Fibroblast of lung (primary cell): ENCODE data around the gene MIGA2.

Experiments
- CTCF ChIP-seq, 2 donors: IDR thresholded peaks in 1 of 2; conservative IDR thresholded peaks in 1 of 2; 1 replicate in 1 of 2; 2 replicates in 1 of 2; pipeline ENCODE4 v1.5.1; 2011 to 2012; ENCODE audit warnings: low read length in 2 of 2, control low read depth in 1 of 2, inconsistent platforms in 1 of 2, low read depth in 1 of 2, mild to moderate bottlenecking in 1 of 2
- EZH2 ChIP-seq: IDR thresholded peaks from 2 replicates; pipeline ENCODE4 v1.5.1; 2012; ENCODE audit warnings: low read length, control low read depth, mild to moderate bottlenecking; ENCODE audit errors: missing control alignments

- no peak for TF ChIP-seq EZH2
- TF ChIP-seq CTCF (conservative IDR thresholded peaks at IDR 0.05 in 1 of 2, IDR thresholded peaks at IDR 0.05 in 1 of 2; ENCODE audit: low read depth in 1 of 2, low read length in 2 of 2): no peak
Observed at GRCh38 chr9:129073404-129073803, 37.0 kb downstream of the MIGA2 start.
